Stimulated activated CD8-positive, alpha-beta memory T cell treated with anti-CD3 and anti-CD28 coated beads, Interleukin-2, amount 100 ng/mL, for 1 hour (primary cell): ENCODE data around the gene FHAD1.

Experiments
- DNase-seq, 2 donors: peaks; one replicate each; pipeline ENCODE4 v3.0.0-alpha.2; 2020; ENCODE audit warnings: low read depth in 2 of 2

FHAD1 gene

GRCh38 chr1:15246960-15247614 is at the start of gene FHAD1:
Gene FHAD1 (plus strand): TSS chr1:15247223. CDS start chr1:15251785, 4,562 bp downstream.
- DNase-seq, result peak in 1 of 2 donors; percentile 24

DNA sequence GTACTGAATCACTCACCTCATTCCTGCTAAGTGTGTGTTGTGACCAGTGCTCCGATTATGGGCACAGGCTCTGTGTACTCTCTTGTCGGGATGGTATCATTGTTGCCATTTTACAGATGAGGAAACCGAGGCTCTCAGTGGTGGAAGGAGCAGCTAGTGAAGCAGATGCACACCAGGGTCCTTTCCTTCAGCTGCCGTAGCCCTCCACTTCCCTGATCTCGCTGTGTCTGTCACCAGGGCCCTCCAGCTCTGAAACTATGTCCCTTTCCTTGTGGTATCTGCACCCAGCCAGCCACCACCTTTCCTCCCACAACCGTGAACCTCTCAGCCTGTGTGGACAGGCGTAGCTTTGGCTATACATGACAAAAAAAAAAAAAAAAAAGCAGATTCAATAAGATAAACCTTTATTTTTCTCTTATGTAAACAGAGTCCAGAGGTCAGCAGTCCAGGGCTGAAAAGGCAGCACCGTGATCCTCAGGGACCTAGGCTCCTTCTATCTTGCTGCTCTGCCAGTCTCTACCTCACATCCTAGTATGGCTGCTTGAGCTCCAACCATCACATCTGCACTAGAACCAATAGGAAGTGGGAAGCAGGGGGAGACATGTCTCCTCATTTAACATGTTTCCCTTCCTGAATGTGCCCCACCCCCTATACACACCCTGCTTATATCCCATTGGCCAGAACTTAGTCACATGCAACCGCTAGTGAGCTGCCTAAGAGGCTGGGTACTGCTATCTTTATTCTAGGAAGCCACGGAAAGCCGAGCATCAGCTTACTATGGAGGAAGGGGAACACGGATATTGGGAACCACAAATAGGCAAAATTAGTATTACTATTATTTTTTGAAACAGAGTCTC is 49.2 kb upstream of the FHAD1 start:
- DNase-seq, result no peak

DNA sequence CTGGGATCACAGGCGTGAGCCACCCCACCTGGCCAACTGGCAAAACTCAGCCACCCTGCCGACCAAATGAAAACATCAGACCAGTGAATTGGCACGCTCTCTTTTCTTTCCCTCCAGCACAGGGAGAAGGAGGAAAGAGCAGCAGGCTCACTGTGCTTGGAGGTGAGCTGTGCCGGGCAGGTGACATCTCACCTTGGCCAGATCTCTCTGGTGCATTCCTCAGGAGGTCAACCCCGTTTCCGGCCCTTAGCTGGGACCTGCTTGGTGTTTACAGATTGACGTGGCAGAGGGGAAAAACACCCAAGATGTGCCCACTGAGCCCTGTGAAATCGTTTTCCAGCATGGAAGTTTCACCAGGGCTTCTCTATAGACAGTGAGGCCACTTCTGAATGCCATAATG is 48.3 kb upstream of the FHAD1 start:
- no peak for DNase-seq

GRCh38 chr1:15201221-15201620 is 45.8 kb upstream of the FHAD1 start:
- no peak for DNase-seq

DNA sequence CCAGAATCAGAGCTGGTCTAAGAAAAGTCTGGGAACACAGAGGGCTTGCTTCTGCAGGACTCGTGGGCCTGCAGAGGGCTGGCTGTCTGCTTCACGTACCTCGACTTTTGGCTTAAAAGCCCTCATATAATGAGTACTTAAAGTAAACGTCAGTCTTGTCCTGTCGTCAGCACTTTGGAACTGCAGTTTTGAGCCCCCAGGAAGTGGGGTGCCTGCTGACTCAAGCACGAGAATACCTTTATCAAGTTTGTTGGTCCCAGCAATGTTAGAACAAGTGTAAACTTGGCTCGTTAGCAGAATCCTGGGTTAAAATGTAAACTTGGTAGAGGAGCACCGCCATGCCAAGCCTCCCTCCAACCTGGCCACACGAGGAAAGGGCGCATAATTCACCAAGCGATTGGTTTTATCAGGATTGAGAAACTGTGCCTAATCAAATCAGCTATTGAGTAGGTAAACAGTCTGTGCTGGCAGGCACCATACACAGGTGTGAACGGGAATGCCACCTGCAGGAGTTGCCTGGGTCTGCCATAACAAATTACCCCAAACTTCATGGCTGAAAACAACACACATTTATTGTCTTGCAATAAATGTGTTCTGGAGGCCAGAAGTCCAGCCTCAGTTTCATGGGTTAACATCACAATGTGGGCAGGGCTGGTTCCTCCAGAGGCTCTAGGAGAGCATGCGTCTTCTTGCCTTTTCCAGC is 45.0 kb upstream of the FHAD1 start:
- DNase-seq, result no peak

GRCh38 chr1:15204931-15205330 is 42.1 kb upstream of the FHAD1 start:
- DNase-seq, result no peak

DNA sequence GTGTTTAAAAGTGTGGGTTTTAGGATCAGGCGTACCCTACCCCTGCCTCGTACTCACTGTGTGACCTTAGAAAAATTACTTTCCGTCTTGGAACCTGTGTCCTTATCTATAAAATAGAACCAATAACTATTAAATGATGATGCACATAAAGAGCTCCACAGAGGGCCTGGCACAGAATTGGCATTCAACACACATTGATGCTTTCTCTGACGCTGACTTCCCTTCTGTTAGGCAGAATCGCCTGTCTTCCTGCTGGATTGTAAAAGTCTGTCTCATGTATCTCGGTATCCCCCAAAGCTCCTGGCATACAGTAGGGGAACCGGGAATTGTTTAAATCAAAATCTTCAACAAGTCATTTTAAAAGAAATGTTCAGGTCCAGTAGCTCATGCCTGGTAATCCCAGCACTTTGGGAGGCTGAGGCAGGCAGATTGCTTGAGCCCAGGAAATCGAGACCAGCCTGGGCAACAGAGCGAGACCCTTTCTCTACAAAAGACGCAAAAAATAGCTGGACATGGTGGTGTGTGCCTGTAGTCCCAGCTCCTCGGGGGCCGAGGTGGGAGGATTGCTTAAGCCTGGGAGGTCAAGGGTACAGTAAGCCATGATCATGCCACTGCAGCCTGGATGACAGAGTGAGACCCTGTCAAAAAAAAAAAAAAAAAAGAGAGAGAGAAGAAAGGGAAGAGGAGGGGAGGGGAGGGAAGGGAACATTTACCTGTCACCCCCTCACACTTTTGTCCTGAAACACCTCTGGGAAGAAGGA is 41.3 kb upstream of the FHAD1 start:
- no peak for DNase-seq

GRCh38 chr1:15206418-15207030 is 40.5 kb upstream of the FHAD1 start:
- DNase-seq, result no peak

DNA sequence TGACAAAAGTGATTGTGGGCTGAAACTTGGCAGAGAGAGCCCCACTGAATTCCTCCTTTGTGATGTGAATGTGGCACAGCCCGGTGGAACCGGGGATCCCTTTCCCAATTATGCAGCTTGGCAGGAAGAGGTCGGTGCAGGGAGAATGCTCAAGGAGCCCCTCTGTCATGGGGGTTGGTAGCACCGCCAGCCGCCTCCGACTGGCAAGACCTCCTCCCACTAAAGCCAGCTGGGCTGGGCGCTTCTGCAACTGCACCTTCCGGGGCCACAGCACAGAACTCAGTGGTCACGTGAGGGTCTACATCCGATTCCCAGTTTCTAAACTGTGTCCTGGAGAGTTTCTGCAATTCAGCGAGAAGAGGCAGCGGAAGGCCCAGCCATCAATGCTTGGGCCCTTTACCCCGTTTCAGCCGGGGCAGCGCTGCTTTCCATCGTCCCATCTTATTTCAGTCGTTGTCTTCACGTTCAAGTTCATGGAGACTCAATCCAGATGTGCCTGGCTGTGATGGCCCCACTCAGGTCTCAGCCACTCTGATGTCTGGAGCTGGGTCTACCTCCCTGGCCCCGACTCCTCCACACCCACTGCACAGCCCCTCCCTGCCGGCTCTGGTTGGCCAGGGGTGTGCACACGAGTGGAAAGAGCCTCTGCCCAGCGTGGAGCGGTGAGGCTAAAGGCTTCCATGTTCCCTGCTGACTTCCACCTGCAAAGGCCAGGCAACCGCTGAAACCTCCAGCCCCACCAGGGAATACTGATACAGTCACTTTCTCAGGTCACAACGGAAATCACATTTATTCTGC is 39.8 kb upstream of the FHAD1 start:
- DNase-seq, result no peak

DNA sequence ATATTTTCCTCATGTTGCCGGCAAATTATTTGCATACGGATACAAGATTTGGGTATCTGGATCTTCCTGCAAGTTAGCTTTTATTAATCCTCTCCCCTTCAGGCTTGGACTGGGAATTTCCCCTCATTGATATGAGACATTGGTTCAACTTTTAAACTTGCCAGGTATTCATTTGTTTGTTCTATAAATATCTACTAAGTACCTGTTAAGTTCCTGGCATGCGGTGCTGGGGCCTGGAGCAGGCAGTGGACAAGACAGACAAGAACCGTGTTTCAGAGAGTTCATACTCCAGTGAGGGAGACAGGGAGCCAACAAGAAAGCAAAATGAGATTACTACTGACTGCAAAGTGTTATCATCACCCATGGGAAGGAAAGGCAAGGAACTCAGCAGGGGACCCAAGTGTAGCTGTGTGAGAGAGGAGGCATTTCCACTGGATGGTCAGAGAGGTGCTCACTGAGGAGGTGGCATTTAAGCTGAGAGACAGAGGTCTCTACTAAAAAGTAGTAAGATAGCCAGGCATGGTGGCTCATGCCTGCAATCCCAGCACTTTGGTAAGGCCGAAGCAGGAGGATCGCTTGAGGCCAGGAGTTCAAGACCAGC is 39.1 kb upstream of the FHAD1 start:
- DNase-seq, result no peak

GRCh38 chr1:15210651-15211375 is 36.2 kb upstream of the FHAD1 start:
- no peak for DNase-seq

GRCh38 chr1:15211424-15211823 is 35.6 kb upstream of the FHAD1 start:
- DNase-seq, result no peak

GRCh38 chr1:15212216-15212953 is 34.6 kb upstream of the FHAD1 start:
- DNase-seq, result no peak

- no peak for DNase-seq
Observed at GRCh38 chr1:15212954-15213291, 34.1 kb upstream of the FHAD1 start.

GRCh38 chr1:15213341-15213821 is 33.6 kb upstream of the FHAD1 start:
- no peak for DNase-seq

- DNase-seq, result no peak
Observed at GRCh38 chr1:15214527-15214926, 32.5 kb upstream of the FHAD1 start.

DNA sequence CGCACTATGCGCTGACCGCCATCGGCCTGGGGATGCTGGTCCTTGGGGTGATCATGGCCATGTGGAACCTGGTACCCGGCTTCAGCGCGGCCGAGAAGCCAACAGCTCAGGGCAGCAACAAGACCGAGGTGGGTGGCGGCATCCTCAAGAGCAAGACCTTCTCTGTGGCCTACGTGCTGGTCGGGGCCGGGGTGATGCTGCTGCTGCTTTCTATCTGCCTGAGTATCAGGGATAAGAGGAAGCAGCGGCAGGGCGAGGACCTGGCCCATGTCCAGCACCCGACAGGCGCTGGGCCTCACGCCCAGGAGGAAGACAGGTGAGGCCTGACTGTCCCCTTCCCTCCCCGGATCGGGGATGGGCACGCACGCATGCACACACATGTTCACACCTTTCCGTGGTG is 31.9 kb upstream of the FHAD1 start:
- DNase-seq, result no peak

DNA sequence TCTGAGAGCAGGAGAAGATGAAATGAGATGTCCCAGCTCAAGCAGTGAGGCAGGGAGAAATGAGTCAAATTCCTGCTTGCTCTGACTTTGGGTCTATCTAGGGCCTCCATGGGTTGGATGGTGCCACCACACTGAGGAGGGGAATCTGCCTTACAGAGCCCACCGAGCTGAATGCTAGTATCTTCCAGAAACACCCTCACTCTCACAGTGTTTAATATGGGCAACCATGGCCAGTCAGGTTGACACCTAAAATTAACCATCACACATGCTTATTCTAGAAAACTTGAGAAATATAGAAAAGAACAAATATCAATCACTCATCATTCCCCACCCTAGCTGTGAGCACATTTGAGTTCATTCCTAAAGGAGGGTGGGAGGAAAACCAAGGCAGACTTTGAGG is 29.4 kb upstream of the FHAD1 start:
- DNase-seq, result no peak
